GM12891 (cell line): ENCODE measurements around the gene KDM3B.

Source experiments
- POLR2A ChIP-seq: IDR thresholded peaks from 2 replicates; pipeline ENCODE4 v1.6.1; 2011; ENCODE audit warnings: low read depth, low read length, control low read depth
- POLR2AphosphoS5 ChIP-seq: IDR thresholded peaks from 2 replicates; pipeline ENCODE4 v1.6.1; 2011; ENCODE audit warnings: low read depth, low read length, control low read depth
- SPI1 ChIP-seq: IDR thresholded peaks from 2 replicates; pipeline ENCODE4 v1.6.1; 2011; ENCODE audit warnings: low read depth, low read length, control low read depth
- TAF1 ChIP-seq: IDR thresholded peaks from 2 replicates; pipeline ENCODE4 v1.6.1; 2011; ENCODE audit warnings: low read depth, low read length, control low read depth

DNA sequence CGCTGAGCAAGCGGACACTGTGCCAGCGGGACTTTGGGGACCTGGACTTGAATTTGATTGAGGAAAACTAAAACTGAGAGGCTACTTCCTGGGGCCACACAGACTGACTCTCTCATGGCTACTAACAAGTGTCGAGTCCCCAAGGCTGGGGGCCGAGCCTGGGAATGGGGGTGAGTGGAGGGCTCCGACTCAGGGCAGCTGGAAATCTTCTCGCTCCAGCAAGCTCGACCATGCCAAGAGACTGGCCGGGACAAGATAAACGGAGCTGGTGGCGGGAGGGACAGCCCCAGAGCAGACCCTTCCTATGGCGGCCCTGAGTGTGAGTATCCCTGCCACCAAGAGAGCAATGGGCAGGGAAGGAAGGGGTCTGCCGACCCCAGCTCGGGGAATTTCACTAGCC is 5.6 kb upstream of the KDM3B start:
- no peak for TF ChIP-seq POLR2AphosphoS5
- TF ChIP-seq POLR2A, result 0 out of 2 replicates have a peak, but pooled peaks have one; percentile 26
- no peak for TF ChIP-seq TAF1
- no peak for TF ChIP-seq SPI1
